Measurements from ENCODE around the gene REV1.
"Not testable (repeated sequence)": the region's sequence is repeated elsewhere in the genome, so short reads cannot be mapped to it uniquely, and the experiment has no call there.

REV1 gene

GRCh38 chr2:99489761-99490622 lies at the start of gene REV1:
Gene REV1, minus strand, starts transcription at chr2:99490017. Its CDS starts 25,042 bp downstream, at chr2:99464975.
- peak; percentile 97 for DNase-seq (ENCODE audit: low spot score)

DNA sequence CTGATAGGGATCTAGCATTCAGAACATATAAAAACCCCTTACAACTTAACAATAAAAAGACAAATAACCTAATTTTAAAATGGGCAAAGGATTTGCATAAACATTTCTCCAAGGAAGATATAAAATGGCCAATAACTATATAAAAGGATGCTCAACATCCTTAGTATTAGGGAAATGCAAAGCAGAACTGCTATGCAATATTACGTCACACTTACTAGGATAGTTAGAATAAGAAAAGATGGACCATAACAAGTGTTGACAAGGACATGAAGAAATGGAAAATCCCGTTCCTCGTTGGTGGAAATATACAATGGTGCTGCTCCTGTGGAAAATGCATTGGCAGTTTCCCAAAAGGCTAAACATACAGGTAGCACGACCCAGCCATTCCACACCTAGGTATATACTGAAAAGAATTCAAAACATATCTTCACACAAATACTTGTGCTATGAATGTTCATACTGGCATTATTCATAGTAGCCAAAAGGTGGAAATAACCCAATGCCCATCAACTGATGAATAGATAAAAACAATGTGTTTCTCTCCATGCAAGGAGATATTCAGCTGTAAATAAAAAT lies 48.2 kb upstream of the REV1 start:
- no peak for DNase-seq (ENCODE audit: low spot score)

GRCh38 chr2:99524056-99524455 lies 34.2 kb upstream of the REV1 start:
- peak; percentile 60 for DNase-seq (ENCODE audit: low spot score)

DNA sequence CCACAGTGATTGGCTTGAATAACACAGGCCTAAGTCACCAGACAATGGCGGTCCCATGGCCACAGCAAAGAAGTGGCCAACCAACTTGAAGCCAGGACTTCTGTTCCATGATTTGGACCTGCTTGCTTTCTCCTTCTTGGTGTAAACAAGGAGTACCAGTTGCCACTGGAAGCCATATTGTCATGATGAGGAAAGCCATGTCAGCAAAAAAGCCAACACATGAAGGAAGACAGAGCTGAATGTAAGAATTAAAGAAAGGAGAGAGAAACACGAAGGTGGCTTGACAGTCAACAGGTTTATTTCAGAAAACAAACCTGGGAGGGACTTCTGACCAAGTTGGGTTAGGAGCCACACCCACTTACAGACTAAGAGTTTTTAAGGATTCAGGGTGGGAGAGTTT lies 32.3 kb upstream of the REV1 start:
- no peak for DNase-seq (ENCODE audit: low spot score)

DNA sequence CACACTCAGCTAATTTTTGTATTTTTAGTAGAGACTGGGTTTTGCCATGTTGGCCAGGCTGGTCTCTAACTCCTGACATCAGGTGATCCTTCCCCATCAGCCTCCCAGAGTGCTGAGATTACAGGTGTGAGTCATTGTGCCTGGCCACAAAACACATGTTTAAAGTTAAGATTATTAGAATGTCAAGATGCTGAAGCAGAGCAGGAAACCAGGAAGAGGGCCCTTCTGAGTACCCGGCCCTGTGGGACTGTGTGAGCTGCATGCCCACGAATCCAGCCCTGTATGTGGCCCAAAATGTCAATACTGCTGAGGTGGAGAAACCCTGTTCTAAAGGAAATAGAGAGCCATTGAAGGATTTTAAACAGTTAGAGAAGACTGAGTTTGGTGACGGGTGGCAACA lies 31.0 kb upstream of the REV1 start:
- DNase-seq (ENCODE audit: low spot score), result no peak

DNA sequence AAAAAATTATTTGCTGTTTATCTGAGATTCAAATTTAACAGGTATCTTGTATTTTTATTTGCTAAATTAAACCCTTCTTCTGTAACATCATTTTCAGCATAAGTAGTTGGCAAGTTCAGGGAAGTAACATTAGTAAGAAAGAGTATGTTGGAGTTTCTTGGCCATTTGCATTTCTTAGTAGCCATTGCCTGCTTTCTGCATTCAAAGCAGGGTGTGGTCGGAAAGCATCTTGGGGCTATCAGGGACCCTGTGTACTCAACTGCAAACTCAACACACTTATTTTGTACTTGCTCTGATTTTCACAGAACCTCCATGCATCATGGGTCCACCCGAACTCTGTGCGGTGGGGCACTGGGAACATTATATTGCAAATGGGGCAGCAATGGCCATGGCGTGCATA lies 30.4 kb upstream of the REV1 start:
- DNase-seq (ENCODE audit: low spot score), result no peak

DNA sequence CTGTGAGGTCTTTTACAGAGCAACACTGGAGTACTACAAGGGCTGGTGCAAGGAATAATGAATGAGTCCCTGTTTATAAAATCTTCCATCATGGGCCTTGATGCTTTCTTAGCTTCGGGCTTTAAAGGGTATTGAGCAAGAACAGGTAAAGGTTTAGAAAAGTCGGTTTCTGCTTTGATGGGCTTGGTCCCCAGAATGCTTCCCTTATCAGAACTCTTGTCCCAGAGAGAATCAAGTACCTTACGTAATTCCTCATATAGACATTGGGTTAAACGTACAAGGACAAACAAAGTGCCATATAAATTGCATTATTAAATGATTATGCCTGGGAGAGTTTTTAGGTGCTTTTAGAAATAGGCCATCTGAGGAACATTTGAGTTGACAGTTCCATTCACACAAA lies 24.5 kb upstream of the REV1 start:
- DNase-seq (ENCODE audit: low spot score), result no peak

- DNase-seq (ENCODE audit: low spot score), result no peak
Observed at GRCh38 chr2:99512181-99512591, 22.4 kb upstream of the REV1 start.

GRCh38 chr2:99509387-99509786 lies 19.6 kb upstream of the REV1 start:
- no peak for DNase-seq (ENCODE audit: low spot score)

- no peak for DNase-seq (ENCODE audit: low spot score)
Observed at GRCh38 chr2:99507937-99508818, 18.4 kb upstream of the REV1 start.

GRCh38 chr2:99504844-99505584 lies 15.2 kb upstream of the REV1 start:
- DNase-seq (ENCODE audit: low spot score), result no peak

- not testable (repeated sequence) for DNase-seq (ENCODE audit: low spot score)
Observed at GRCh38 chr2:99503662-99504416, 14.0 kb upstream of the REV1 start.

- no peak for DNase-seq (ENCODE audit: low spot score)
Observed at GRCh38 chr2:99496021-99496420, 6.2 kb upstream of the REV1 start.

- DNase-seq (ENCODE audit: low spot score), result no peak
Observed at GRCh38 chr2:99495115-99495860, 5.5 kb upstream of the REV1 start.

DNA sequence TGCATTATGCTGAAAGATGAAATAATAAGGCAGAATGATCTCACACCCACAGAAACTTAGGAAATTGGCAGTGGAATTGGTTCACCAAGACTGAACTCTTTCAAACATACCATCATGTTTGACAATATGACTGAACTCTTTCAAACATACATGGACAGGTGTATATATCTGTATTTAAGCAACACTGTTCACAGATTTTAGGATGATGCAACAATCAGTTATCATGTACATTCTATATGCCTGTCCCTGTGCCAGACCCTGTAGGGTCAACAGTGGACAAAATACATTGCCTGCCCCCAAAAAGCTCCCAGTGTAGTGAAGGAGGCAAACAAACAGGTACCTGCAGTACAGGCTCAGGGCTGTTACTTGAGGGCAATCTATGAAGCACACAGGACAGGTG lies 2.9 kb upstream of the REV1 start:
- no peak for DNase-seq (ENCODE audit: low spot score)

DNA sequence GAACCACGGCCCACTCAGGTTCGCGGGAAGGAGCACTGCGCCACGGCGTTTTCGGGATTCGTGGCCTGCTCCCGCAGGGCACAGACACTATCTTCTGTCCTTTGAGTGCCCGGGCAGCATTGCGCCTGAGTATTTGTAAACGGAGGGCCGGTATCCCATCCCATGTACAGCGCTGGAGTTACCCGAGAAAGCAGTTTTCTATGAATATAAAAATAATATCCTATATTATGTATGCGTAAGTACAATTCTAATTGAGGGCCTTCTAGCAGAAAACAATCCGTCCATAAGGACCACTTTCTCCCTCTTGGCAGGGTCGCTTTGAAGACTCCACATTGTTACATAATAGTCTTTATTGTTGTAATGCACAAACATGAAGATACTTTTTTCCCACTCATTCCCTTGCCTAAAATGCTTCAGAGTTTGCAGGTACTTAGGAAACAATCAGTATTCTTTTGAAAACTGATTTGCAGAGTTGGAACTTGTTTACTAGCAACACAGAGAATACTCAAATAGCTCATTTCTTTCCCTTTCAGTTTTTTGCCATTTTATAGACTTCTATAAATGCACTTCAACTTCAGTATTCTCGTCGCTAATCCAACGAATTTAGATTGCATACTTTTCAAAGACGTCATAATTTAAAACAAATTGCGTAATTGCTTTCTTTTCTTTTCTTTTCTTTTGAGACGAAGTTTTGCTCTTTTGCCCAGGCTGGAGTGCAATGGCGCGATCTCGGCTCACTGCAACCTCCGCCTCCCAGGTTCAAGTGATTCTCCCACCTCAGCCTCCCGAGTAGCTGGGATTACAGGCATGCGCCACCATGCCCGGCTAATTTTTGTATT lies 1.0 kb upstream of the REV1 start:
- DNase-seq (ENCODE audit: low spot score), result no peak

- DNase-seq (ENCODE audit: low spot score), result peak; percentile 70
Observed at GRCh38 chr2:99489063-99489760, 605 bp downstream of the REV1 start.

DNA sequence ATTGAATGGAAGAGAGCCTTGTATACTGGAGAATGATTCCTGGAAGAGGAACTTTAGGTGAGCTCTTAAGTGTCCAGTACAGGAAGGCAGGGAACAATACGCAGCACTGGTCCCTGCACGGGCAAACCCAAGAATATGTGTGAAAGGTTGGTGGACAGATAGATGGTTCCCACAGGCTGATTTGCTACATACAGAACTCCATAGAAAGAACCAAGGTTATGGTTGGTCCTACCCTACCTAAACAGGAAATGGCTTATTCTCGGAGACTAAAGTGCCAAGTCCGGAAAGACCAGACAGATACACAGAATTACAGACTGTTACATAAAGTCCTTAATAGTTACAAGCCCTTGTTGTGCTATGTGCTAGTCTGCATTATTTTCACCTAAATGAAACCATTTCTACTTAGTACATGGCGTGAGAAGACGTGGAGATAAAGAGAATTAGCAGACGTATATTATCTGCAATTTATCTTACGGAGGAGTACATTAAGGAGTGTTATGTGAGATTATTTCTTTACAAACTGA lies 1.2 kb downstream of the REV1 start:
- no peak for DNase-seq (ENCODE audit: low spot score)

- no peak for DNase-seq (ENCODE audit: low spot score)
Observed at GRCh38 chr2:99487906-99488305, 1.9 kb downstream of the REV1 start.
